Inferior parietal cortex (tissue), 1 donor: ENCODE results near the gene AP1G2.

Experiments used
- DNase-seq: peaks from one replicate; pipeline ENCODE4 v3.0.0-alpha.2; 2016; ENCODE audit errors: extremely low spot score

Gene AP1G2

GRCh38 chr14:23570806-23571483, 3.4 kb upstream of the AP1G2 start:
- no peak for DNase-seq

- DNase-seq, result peak; percentile 61
Observed at GRCh38 chr14:23569443-23570151, 2.0 kb upstream of the AP1G2 start.

GRCh38 chr14:23568600-23569331, 1.2 kb upstream of the AP1G2 start:
- no peak for DNase-seq

- DNase-seq, result no peak
Observed at GRCh38 chr14:23568021-23568599, 519 bp upstream of the AP1G2 start.

GRCh38 chr14:23566778-23567185, 809 bp downstream of the AP1G2 start:
- DNase-seq, result no peak

- DNase-seq, result no peak
Observed at GRCh38 chr14:23566112-23566777, 1.3 kb downstream of the AP1G2 start.

- DNase-seq, result no peak
Observed at GRCh38 chr14:23565626-23566025, 2.0 kb downstream of the AP1G2 start.

GRCh38 chr14:23564876-23565275, 2.7 kb downstream of the AP1G2 start:
- DNase-seq, result no peak

- no peak for DNase-seq
Observed at GRCh38 chr14:23564181-23564812, 3.3 kb downstream of the AP1G2 start.

- DNase-seq, result no peak
Observed at GRCh38 chr14:23563473-23564180, 4.0 kb downstream of the AP1G2 start.

- no peak for DNase-seq
Observed at GRCh38 chr14:23562822-23563472, 4.6 kb downstream of the AP1G2 start.

GRCh38 chr14:23561873-23562821, 5.4 kb downstream of the AP1G2 start:
- no peak for DNase-seq

GRCh38 chr14:23561259-23561658, 6.3 kb downstream of the AP1G2 start:
- DNase-seq, result no peak

GRCh38 chr14:23559926-23560520, 7.6 kb downstream of the AP1G2 start:
- DNase-seq, result no peak

GRCh38 chr14:23559010-23559925, 8.3 kb downstream of the AP1G2 start:
- DNase-seq, result no peak

- DNase-seq, result no peak
Observed at GRCh38 chr14:23558346-23559009, 9.1 kb downstream of the AP1G2 start.

GRCh38 chr14:23557946-23558345, 9.6 kb downstream of the AP1G2 start:
- no peak for DNase-seq
